ENCODE data around the gene HACD2.
"Not testable (repeated sequence)": the region's sequence is repeated elsewhere in the genome, so short reads cannot be mapped to it uniquely, and the experiment has no call there.

The HACD2 gene

DNA sequence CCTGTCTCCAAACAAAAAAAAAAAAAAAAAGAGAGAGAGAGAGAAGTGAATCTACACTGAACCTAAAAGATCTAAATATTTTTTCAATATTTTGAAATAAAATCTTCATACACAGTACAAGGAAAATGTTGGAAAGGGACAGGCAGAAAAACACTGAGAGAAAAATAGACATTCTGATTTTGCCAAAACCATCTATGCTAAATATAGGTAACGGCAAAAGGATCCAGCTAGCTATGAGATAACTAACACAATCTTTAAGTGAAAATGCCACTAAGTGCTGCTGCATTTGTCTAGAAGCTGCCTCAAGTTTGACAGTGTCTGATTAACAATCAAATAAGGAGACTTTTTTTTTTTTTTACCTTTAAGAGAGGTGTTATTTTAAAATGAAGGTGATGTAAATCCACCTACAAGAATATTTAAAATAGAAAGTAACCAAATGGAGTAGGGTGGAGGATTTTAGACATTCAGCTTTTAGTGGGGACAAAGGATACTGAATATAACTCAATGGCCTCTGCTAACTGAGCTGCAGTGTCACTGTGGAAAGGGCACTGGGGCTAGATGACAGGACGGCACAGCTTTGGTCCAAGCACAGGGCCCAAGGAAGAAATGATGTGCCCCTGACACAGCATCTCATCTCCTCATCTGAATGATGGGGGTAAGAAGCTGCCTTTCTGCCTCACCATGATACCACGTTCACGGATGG, 62.4 kb downstream of the HACD2 start:
- DNase-seq, result no peak

GRCh38 chr3:123521179-123521969, 63.5 kb downstream of the HACD2 start:
- DNase-seq, result peak; percentile 17

- DNase-seq, result no peak
Measured at GRCh38 chr3:123520656-123521055, 64.2 kb downstream of the HACD2 start.

GRCh38 chr3:123518892-123519485, 65.9 kb downstream of the HACD2 start:
- DNase-seq, result no peak

- no peak for DNase-seq
Measured at GRCh38 chr3:123511726-123512125, 73.1 kb downstream of the HACD2 start.

DNA sequence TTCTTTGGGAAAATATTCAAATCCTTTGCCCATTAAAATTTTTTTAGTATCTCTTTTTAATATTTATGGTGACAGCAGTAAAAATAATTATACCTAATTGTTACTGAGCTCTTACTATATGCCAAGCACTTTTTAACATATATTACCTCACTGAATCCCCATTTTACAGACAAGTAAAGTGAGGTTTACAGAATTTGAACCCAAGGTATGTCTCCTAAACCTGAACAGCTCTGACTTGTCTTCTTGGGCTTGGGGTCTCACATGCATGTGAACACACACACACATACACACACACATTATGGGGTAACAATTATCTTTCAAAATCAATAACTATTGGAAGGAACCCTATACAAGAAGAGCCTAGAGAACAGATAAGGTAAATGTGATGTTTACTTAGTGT, 73.8 kb downstream of the HACD2 start:
- DNase-seq, result no peak

DNA sequence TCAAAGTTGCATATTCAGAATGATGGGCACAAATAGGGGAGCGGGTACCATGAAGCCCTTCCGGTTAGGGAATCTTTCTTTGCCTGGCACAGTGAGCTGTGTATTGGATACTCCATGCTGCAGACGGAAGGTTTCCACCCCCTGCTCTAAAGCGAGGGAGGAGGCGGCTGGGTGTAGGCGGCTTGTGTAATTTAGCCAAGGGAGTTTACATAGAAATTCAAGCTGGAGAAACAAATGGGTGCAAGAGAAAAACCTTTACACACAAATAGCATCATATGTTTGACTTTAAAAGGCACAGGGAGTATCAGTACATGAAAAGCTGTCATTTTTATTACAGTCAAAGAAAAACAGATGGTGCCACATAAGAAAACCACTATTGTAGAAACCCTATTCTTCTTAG, 76.7 kb downstream of the HACD2 start:
- no peak for DNase-seq

DNA sequence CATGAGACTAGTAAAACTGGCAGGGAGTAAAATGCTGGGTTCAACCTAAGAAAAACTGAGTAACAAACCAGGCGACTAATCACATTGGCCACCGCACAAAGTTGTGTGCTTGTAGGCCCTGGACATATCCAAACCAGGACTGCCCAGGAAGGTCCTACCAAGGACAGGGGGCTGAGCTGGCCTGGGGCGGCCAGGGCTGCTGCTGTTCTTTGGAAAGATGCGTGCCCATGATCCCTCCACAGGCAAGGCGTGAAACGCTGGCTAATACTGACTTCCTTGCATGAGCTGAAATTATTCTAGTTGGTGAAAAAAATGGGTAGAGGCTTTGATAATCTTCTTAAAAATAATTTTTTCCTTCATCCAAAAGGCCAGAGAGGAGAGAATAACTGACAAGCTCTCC, 79.0 kb downstream of the HACD2 start:
- DNase-seq, result no peak

DNA sequence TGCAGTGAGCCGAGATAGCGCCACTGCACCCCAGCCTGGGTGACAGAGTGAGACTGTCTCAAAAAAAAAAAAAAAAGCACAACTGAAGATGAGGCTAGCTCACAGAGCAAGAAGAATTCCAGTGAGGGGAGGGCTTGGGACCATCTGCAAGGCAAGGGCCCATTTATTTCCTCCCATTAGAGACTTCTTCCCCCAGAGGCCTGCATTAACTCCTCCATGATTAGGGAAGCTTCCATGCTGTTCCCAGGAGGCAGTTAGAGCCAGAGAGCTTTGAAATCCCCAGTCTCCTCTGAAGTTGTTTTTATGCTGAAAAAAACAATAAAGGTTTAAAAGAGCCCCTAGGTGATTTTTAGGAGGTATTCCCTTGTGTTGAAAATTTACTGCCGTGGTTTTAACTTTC, 81.7 kb downstream of the HACD2 start:
- no peak for DNase-seq

GRCh38 chr3:123499322-123499721, 85.5 kb downstream of the HACD2 start:
- DNase-seq, result peak; percentile 78

GRCh38 chr3:123498761-123499160, 86.1 kb downstream of the HACD2 start:
- no peak for DNase-seq

- no peak for DNase-seq
Measured at GRCh38 chr3:123493912-123494311, 90.9 kb downstream of the HACD2 start.

DNA sequence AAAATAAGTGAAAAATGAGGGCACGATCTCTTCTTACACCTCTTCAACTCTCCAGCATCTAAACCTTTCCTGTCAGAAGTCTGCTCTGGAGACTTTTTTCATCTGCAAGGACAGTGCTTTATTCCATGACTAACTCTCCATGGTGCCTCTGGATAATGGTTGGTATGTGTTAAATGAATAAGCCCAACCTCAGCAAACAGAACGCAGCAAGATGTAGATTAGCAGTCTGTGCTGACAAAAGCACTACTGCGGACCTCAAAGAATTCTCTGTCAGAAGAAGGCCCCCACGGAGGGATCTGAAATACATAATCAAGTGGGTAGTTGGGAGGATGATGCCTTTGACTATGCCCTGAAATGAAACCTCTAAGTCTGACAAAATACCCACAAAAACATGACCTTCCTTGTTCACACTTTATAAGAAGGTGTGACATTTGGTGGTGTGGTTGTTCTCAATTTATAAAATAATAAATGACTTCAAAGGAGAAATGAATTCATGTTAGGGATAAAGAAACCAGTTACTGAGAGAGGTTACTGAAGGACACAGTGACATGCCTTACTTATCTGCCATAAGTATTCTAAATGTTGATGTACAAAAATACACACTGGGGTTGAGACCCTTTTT, 92.8 kb downstream of the HACD2 start:
- no peak for DNase-seq

GRCh38 chr3:123489400-123490004, 95.4 kb downstream of the HACD2 start:
- DNase-seq, result peak; percentile 58

- DNase-seq, result no peak
Measured at GRCh38 chr3:123488645-123489347, 96.1 kb downstream of the HACD2 start.

- DNase-seq, result not testable (repeated sequence)
Measured at GRCh38 chr3:123487063-123487462, 97.8 kb downstream of the HACD2 start.

- DNase-seq, result no peak
Measured at GRCh38 chr3:123486460-123486859, 98.4 kb downstream of the HACD2 start.

DNA sequence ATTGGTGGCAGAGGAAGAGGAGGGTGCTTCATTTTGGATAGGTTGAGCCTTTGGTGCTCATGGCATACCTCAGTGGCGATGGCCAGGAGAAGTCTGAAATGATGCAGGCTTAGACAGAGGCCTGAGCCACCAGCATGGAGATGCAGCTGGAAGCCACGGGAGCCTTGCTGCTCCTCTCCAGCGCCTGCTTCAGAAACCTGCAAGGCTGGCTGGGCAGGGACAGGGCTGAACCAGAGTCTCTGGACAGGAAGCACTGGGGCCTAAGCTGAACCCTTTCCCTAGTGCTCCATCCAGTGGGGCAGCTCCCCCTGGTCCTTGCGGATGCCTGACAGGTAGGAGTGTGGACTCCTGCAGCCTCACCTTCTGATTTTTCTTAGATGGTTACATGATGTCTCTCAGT, 99.3 kb downstream of the HACD2 start:
- no peak for DNase-seq

GRCh38 chr3:123483146-123483545, 101.7 kb downstream of the HACD2 start:
- no peak for DNase-seq

GRCh38 chr3:123481722-123482457, 103.0 kb downstream of the HACD2 start:
- no peak for DNase-seq

- no peak for DNase-seq
Measured at GRCh38 chr3:123481071-123481470, 103.8 kb downstream of the HACD2 start.

DNA sequence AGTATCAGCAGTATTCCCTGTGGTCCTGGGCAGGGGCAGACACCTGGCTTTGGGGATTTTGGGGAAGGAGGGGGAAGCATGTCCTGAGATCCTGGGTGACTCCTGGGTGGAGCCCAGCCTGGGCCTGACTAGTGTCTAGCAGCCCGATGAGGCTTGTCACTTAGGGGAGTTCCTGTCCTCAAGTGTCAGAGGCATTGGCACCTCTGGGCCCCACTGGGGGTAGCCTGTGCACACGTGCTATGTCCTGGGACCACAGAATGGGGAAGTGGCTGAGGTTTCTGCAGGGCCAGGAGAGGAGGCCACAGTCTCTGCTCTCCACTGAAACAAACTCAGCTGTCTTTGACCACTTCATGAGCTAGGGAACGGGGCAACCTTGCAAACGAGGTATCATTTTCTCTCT, 104.4 kb downstream of the HACD2 start:
- DNase-seq, result no peak
